ENCODE data around the gene KLHL10.
"Not testable (repeated sequence)": the region's sequence is repeated elsewhere in the genome, so short reads cannot be mapped to it uniquely, and the experiment has no call there.

Gene KLHL10

GRCh38 chr17:41823141-41823524 lies 14.5 kb upstream of the KLHL10 start:
- TF ChIP-seq EZH2phosphoT487 (IDR thresholded peaks at IDR 0.05; ENCODE audit: borderline replicate concordance, low read length) = no peak
- Histone ChIP-seq H3K4me2 (ENCODE audit: low read length) (no peak overlapping the region), H3K4me1 (ENCODE audit: control insufficient read depth, low read length) (peaks cover 13% of the 10 kb centered on the region), H3K9me3 (ENCODE audit: control insufficient read depth, insufficient read depth, low read length) (no peaks in the 10 kb centered on the region), H3K27ac (ENCODE audit: low read depth, low read length) (no peak overlapping the region), H3K79me2 (ENCODE audit: control insufficient read depth, low read length) (no peaks in the 10 kb centered on the region), H3K27me3 (ENCODE audit: control insufficient read depth, low read length) (no peaks in the 10 kb centered on the region), H3K9me2 (replicated peaks; ENCODE audit: control insufficient read depth, low read length) (no peaks in the 10 kb centered on the region), H3K4me3 (ENCODE audit: low read length) (no peak overlapping the region), H4K20me1 (ENCODE audit: control insufficient read depth, insufficient read depth, low read depth, low read length) (no peaks in the 10 kb centered on the region), H3K36me3 (ENCODE audit: control insufficient read depth, low read length) (peaks cover 19% of the 10 kb centered on the region), H3F3A (ENCODE audit: control insufficient read depth, insufficient read depth) (no peaks in the 10 kb centered on the region)

GRCh38 chr17:41823580-41823979 lies 14.0 kb upstream of the KLHL10 start:
- Histone ChIP-seq H3K4me3 (ENCODE audit: low read length) (no peak overlapping the region), H3K79me2 (ENCODE audit: control insufficient read depth, low read length) (no peaks in the 10 kb centered on the region), H3K9me2 (replicated peaks; ENCODE audit: control insufficient read depth, low read length) (no peaks in the 10 kb centered on the region), H3K4me1 (ENCODE audit: control insufficient read depth, low read length) (peaks cover 9% of the 10 kb centered on the region), H3K9me3 (ENCODE audit: control insufficient read depth, insufficient read depth, low read length) (no peaks in the 10 kb centered on the region), H3K27me3 (ENCODE audit: control insufficient read depth, low read length) (no peaks in the 10 kb centered on the region), H3K4me2 (ENCODE audit: low read length) (no peak overlapping the region), H3K27ac (ENCODE audit: low read depth, low read length) (no peak overlapping the region), H4K20me1 (ENCODE audit: control insufficient read depth, insufficient read depth, low read depth, low read length) (no peaks in the 10 kb centered on the region), H3F3A (ENCODE audit: control insufficient read depth, insufficient read depth) (no peaks in the 10 kb centered on the region), H3K36me3 (ENCODE audit: control insufficient read depth, low read length) (peaks cover 20% of the 10 kb centered on the region)
- TF ChIP-seq CTCF (IDR thresholded peaks at IDR 0.05; ENCODE audit: low read depth, low read length, poor library complexity, severe bottlenecking) = no peak
- TF ChIP-seq EZH2phosphoT487 (IDR thresholded peaks at IDR 0.05; ENCODE audit: borderline replicate concordance, low read length) = no peak

GRCh38 chr17:41824086-41824485 lies 13.5 kb upstream of the KLHL10 start:
- no peaks in the 10 kb centered on the region for H3K9me2 ChIP-seq (replicated peaks; ENCODE audit: control insufficient read depth, low read length)
- TF ChIP-seq EZH2phosphoT487 (IDR thresholded peaks at IDR 0.05; ENCODE audit: borderline replicate concordance, low read length) (no peak), CTCF (IDR thresholded peaks at IDR 0.05; ENCODE audit: low read depth, low read length, poor library complexity, severe bottlenecking) (no peak)
- peaks cover 4% of the 10 kb centered on the region for H3K4me1 ChIP-seq (ENCODE audit: control insufficient read depth, low read length)
- H3K4me3 ChIP-seq (ENCODE audit: low read length) = no peak overlapping the region
- H3K79me2 ChIP-seq (ENCODE audit: control insufficient read depth, low read length) = no peaks in the 10 kb centered on the region
- H3K36me3 ChIP-seq (ENCODE audit: control insufficient read depth, low read length) = peaks cover 24% of the 10 kb centered on the region
- H3K27me3 ChIP-seq (ENCODE audit: control insufficient read depth, low read length) = no peaks in the 10 kb centered on the region
- H4K20me1 ChIP-seq (ENCODE audit: control insufficient read depth, insufficient read depth, low read depth, low read length) = no peaks in the 10 kb centered on the region
- H3F3A ChIP-seq (ENCODE audit: control insufficient read depth, insufficient read depth) = no peaks in the 10 kb centered on the region
- no peak overlapping the region for H3K27ac ChIP-seq (ENCODE audit: low read depth, low read length)
- H3K9me3 ChIP-seq (ENCODE audit: control insufficient read depth, insufficient read depth, low read length) = no peaks in the 10 kb centered on the region
- H3K4me2 ChIP-seq (ENCODE audit: low read length) = no peak overlapping the region

GRCh38 chr17:41825175-41825845 lies 12.3 kb upstream of the KLHL10 start:
- no peak overlapping the region for H3K27ac ChIP-seq (ENCODE audit: low read depth, low read length)
- no peaks in the 10 kb centered on the region for H3K9me3 ChIP-seq (ENCODE audit: control insufficient read depth, insufficient read depth, low read length)
- H3K4me2 ChIP-seq (ENCODE audit: low read length) = no peak overlapping the region
- TF ChIP-seq EZH2phosphoT487 (IDR thresholded peaks at IDR 0.05; ENCODE audit: borderline replicate concordance, low read length) (no peak), CTCF (IDR thresholded peaks at IDR 0.05; ENCODE audit: low read depth, low read length, poor library complexity, severe bottlenecking) (no peak)
- no peaks in the 10 kb centered on the region for H3K79me2 ChIP-seq (ENCODE audit: control insufficient read depth, low read length)
- peaks cover 32% of the 10 kb centered on the region for H3K36me3 ChIP-seq (ENCODE audit: control insufficient read depth, low read length)
- no peaks in the 10 kb centered on the region for H3K27me3 ChIP-seq (ENCODE audit: control insufficient read depth, low read length)
- no peaks in the 10 kb centered on the region for H3K4me1 ChIP-seq (ENCODE audit: control insufficient read depth, low read length)
- no peaks in the 10 kb centered on the region for H3F3A ChIP-seq (ENCODE audit: control insufficient read depth, insufficient read depth)
- no peak overlapping the region for H3K4me3 ChIP-seq (ENCODE audit: low read length)
- H3K9me2 ChIP-seq (replicated peaks; ENCODE audit: control insufficient read depth, low read length) = no peaks in the 10 kb centered on the region
- H4K20me1 ChIP-seq (ENCODE audit: control insufficient read depth, insufficient read depth, low read depth, low read length) = no peaks in the 10 kb centered on the region

- not testable (repeated sequence) for H3K79me2 ChIP-seq (ENCODE audit: control insufficient read depth, low read length); H4K20me1 ChIP-seq (ENCODE audit: control insufficient read depth, insufficient read depth, low read depth, low read length); H3K9me2 ChIP-seq (replicated peaks; ENCODE audit: control insufficient read depth, low read length); H3K9me3 ChIP-seq (ENCODE audit: control insufficient read depth, insufficient read depth, low read length); H3K4me1 ChIP-seq (ENCODE audit: control insufficient read depth, low read length); H3F3A ChIP-seq (ENCODE audit: control insufficient read depth, insufficient read depth); H3K4me2 ChIP-seq (ENCODE audit: low read length); H3K27ac ChIP-seq (ENCODE audit: low read depth, low read length); H3K4me3 ChIP-seq (ENCODE audit: low read length); H3K27me3 ChIP-seq (ENCODE audit: control insufficient read depth, low read length)
- peaks cover 59% of the 10 kb centered on the region for H3K36me3 ChIP-seq (ENCODE audit: control insufficient read depth, low read length)
These were observed 7.7 kb upstream of the KLHL10 start for GRCh38 chr17:41829961-41830360.

Data from DOHH2 (cell line).